Inferior parietal cortex (tissue), 1 donor: ENCODE results near the gene SFI1.
"Not testable (repeated sequence)": the region's sequence is repeated elsewhere in the genome, so short reads cannot be mapped to it uniquely, and the experiment has no call there.

Source experiments
- DNase-seq: peaks from one replicate; pipeline ENCODE4 v3.0.0-alpha.2; 2016; ENCODE audit errors: extremely low spot score

The SFI1 gene

DNA sequence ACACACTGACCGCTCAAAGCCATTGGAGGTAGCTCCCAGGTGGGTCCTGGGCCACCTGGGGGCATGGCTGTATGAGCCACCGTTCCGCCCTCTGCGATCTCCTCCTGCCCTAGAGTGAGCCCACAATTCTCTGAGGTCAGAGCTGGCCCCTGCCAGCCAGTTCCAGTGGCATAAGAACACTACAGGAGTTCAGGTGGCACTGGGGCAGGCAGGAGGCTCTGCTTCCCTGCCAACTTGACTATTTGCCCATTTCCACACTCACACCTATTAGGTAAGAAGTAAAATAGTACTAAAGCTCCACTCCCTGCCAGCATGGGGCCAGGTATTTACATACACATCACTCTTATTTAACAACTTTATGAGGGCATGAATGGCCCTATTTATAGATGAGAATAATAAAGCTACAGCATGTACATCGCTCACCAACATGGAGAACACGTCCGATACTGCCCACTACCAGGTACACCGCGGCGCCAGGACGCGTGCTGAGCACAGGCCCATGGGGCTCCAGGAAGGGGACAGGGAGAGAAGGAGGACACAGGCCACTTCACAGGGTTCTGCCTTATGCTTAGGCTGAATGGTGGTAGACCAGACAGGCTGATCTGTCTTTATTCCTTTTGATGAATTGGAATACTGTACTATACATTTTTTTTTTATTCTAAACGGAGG is 139.4 kb downstream of the SFI1 start:
- no peak for DNase-seq

DNA sequence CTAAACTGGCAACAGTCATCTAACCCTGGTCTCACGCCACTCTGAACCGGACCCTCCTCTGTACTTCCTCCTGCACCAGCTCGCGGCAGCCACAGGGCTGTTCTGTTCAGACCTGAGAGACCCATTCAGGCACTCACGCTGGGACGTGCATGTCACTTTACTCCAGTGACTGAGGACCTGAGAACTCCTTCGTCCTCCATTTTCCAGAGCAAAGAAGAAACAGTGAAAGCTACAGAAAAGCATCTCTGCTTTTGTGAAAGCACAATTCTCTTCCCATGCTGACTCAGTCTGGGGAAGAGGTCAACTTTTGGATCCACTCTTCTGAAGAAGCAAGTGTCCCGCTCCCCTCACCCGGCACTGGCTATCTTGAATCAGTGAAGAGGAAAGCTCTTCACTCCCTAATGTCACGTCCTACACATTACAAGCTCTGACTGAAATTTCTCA is 141.1 kb downstream of the SFI1 start:
- no peak for DNase-seq

DNA sequence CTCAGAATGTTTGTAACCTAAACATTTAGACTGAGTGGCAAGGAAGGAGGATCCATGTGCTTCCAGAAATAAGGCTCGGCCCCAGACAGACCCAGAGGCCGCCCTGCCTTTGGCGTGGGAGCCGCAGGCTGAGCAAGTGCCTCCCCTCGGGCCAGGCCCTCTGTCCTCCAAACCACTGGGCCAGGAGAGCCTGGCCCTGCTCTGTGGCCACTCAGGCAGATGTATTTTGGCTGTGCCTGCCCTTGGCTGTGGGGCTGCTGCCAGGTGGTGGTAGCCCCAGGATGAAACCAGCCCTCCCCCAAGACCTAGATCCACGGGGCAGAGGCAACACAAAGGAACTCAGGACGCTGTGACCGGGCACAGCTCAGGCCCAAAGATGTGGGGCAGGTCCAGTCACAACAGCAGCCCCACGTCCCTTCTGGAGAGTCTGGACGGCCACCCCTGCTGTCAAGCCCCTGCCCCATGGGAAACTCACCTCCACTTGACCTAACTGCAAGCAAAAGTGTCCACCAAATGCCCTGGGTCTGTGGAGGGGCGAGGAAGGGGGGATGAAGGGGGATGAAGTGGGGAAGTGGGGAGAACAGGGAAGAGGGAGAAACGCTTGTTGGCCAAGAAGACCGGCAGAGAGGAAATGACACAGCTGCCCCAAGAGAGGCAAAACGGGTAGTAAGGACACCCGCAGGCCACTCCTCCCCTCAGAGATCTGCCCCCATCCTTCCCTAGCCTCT is 141.7 kb downstream of the SFI1 start:
- DNase-seq: no peak

DNA sequence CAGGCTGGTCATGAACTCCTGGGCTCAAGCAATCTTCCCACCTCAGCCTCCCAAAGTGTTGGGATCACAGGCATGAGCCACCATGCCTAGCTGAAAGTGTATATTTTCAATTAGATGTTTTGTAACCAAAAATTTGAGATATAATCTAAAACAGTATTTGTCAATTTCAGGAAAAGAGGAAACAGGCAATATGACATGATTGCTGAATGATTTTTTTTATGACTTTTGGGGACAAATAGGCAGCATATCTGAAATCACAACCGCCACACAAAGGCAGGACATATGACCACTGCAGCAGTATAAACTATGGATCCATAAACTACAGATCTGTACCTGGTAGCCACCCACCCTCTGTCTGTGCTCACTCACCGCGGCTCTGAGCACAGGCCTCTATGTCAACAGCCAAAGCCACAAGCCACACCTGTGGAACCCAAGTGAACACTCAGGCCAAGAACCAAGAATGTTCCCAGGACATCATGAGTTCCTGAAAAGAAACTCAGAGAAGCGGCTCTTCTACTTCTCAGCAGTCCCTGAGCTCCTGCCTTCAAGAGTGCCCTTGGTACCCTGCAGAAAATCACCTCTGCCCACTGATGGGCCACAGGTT is 143.2 kb downstream of the SFI1 start:
- DNase-seq: no peak

DNA sequence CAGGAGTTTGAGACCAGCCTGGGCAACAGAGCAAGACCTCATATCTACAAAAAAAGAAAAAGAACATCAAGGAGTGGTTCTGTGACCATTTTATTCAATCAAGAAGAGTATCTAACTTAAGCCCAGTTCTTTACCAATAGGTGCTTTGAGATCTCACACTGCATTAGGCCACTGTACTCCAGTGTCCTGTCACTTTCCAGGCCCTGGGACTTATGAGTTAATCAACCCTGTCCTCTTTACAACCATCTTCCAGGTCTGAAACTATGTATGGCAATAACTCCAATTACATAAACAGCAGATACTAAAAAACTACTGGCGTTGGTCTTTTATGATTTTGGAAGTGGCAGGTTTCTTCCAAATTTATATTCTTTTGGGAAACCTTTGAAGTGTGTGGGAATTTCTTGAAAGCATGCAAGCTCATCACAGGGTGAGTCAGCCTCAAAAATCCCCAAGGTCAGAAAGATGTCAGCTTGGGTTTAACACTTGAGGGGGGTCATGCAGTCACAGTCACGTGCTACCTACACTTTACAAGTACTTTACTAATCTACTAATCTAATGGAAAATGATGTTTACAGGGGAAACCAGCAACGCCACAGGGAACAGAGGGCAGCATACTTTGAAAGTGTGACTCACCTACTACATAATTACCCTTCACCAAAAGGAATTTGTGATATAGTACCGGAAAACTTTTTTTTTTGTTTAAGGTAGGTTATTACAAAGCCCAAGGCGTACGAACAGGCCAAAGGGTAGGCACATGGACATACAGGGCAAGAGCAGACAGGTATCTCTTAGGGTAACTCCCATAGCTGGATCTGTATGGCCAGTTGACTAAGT is 150.1 kb downstream of the SFI1 start:
- no peak for DNase-seq

DNA sequence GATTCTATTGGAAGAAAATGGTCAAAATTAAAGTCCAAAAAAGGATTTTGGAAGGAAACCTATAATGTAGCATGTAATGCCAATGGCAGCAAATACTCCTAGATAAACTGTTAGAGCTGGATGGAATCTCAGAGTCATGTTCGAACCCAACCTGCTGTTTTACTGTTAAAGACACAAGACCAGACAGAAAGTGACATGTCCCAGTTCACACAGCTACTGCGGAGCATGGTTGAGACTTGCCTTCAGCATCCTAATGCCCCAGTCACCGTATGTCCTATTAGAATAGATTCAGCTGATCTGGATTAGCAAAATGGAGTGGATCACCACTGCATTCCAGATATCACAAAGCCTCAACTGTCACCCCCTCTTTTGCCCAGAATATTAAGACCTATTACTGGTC is 150.7 kb downstream of the SFI1 start:
- no peak for DNase-seq

DNA sequence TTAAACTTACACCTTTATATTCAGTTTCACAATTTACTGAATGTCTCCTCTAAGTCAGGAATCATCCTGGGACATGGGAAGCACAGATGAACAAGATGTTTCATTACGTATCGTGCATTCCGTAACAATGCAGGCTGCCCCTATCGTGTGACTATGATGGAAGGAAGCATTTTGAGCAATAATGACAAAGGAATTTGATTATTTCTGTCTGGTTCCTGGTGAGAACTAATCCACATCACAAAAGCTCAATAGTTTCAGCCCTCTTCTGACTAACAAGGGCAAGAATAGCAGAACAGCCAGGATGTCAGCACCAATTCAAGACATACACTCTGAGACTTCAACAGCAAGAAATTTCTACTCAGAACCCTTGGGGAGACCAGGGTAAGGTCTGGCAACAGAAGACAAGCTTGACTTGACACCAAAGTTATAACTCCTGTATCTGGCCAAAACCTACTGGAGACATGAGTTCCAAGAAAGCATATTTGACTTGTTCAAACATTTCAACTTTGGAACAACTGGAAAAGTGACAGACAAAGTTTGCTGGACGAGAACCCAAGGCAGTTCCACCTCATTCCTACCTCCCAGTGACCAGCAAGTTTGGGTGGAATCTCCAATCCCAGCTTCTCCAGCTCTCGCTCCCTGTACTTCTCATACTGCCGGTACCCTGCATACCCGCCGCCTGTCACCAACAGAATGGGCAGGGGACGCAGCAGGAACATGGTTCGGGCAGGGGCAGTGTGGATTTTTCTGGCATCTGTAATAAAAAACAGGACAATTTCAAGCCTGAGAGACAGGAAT is 151.4 kb downstream of the SFI1 start:
- DNase-seq: no peak

DNA sequence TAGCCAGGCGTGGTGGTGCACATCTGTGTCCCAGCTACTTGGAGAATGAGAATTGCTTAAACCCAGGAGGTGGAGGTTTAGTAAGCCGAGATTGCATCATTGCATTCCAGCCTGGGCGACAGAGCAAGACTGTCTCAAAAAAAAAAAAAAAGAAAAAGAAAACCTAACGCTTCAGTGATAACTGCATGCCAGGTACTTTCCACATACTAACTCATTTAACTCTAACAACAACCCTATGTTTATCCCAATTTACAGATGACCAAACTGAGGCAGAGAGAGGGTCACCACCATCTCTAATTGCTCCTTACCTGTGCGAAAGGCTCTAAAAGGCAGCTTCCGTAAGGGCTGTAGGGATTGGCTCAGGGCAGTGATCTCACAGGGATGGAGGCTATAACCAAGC is 154.1 kb downstream of the SFI1 start:
- no peak for DNase-seq

DNA sequence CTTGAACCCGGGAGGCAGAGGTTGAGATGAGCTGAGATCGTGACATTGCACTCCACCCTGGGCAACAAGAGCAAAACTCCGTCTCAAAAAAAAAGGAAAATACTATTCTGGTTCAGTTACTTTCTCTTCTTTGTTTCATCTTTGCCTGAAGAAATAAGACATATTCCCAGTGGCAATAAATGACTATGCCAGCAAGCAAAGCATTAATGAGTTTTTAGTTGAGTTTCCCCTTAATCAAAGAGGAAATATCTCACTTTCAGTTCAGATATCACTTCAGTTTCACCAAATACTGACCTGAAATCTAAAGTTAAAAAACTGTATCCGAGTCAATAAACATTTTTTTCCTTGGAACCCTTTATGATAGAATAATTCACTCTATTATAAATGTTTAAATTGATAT is 155.3 kb downstream of the SFI1 start:
- no peak for DNase-seq

DNA sequence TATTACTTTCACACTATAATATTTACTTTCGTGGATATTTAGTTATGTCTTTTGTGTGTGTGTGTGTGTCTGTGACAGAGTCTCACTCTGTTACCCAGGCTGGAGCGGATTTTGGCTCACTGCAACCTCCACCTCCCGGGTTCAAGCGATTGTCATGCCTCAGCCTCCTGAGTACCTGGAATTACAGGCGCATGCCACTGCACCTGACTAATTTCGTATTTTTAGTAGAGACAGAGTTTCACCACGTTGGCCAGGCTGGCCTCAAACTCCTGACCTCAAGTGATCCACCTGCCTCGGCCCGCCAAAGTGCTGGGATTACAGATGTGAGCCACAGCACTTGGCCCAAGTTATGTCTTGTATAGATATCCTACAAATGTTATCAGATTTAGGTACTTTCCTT is 155.8 kb downstream of the SFI1 start:
- no peak for DNase-seq

DNA sequence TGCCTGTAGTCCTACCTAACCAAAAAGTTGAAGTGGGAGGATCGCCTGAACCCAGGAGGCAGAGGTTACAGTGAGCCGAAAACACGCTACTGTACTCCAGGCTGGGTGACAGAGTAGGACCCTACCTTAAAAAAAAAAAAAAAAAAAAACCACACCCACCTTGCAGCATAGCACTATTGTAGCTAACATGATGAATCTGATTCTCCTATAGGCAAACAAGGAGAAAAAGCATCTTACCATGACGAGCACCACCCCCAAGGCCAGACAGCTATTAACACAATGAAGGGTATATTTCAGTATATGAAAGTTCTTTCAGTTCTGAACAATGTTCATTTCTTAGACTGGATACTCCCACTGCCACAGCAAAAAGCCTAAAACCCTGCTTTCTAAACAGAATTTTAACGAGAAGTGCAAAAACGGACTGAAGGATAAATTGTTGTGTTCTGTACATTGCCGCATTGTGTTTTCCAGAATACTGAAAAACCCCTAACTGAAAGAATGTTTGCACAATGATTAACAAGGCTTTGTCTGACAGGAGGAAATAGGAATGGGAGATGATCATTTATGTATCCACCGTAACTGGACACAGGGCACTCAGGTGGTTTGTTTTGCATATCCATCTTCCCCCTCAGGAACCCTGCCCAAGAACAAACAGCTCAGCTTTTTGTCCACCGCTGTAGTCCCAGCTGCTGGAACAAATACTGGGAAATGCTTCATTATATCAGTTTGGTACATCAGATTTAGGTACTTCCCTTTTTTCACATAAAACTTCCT is 156.8 kb downstream of the SFI1 start:
- DNase-seq: no peak

DNA sequence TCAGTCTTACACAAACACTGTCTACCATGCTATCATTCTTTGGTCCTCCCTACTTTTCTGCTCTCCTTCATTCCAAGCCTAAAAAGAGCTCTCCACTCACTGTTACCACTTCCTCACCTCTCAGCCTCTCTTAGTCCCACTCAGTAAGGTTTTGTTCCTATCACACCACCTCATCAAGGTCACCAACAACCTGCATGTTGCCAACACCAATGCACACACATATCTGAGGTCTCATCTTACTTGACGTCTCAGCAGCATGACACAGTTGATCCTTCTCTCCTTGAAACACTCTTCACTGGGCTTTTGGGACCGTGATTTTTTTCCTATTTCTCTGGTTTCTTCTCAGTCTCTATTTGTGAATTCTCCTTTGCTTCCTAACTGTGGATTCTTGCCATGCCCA is 157.6 kb downstream of the SFI1 start:
- DNase-seq: no peak

DNA sequence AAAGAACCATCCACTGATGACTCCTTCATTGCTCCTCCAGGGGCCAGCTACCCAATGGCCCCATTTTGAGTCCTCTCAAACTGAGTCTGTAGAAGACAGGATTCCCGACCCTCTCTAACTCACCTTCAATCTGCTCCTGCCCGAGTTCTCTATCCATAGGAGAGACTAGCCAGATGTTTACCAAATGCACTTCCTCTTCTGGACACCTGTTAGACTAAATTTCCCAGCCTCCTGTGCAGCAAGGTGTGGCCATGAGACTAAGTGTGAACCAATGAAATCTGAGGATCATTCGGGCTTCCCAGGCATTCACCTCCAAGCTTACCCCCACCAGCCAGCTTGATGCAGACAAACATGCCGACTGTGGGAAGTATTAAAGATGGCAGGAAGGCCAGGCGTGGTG is 158.1 kb downstream of the SFI1 start:
- no peak for DNase-seq

DNA sequence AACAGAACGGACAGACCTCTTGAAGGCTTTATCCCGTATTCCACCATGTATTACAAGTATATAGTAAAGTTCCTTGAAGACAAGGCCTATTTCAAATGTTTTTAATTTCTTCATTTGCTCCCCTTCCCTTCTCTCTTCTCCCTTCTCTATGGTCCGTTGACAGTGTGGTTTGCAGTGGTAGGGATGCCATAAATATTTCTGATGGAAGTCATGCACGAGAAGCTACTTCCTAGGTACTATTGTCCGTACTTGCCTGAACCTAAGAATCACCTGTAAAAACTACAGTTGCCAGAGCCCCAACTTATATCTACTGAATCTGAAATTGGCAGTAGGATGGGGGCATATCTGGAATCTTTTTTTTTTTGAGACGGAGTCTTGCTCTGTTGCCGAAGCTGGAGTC is 162.9 kb downstream of the SFI1 start:
- DNase-seq: no peak

DNA sequence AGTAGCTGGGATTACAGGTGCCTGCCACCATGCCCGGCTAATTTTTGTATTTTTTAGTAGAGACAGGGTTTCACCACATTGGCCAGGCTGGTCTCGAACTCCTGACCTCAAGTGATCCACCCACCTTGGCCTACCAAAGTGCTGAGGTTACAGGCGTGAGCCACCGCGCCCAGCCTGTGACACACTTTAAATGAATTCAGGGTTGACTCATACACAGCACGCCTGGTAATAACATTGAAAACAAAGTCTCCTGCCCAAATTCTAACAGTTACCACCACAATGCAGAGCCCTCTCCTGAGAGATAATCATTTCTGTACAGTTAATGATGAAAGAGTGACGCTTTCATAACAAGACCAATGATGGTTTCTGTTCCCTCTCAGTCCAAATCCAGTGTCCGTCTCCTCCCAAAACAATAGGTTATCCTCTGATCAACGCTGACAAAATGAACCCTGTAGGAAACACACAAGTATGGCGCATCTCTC is 164.6 kb downstream of the SFI1 start:
- DNase-seq: not testable (repeated sequence)

DNA sequence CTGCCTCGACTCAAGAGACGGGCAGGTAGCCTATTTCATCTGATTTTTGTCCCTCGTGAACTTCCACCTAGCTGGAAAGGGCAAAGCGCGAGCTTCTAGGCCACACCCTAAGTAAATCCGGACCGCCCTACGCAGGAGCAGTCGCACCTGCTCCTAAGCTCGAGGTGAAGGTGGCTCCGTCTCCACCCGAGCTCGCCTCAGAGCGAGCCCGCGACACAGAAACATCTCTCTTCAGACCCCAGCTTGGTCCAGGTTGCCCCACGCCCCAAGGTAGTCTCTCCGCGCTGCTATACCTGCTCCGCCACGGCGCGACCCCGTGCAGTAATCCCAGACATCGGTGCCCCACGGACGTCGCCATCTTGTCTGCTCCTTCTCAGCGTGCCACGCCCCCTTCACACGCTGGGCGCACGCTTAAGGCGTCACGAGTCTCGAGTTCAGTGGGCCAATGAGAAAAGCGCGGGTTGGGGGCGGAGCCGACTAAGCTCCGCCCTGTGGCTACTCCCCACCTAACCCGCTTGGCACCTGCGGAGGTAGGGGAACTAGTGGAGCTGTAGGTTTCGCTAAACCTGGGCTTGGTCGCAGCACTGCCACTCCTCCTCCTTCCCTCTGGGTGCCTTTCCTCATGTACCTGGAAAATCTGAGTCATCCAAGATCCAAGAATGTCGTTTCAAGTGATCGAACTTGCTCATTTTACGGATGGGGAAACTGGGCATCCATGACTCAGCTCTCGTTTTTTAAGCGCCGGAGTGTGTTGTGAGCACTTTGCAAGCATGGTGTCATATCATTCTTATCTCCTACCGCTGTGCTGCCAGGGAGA is 165.7 kb downstream of the SFI1 start, which contains the start of gene PISD:
Gene PISD (minus strand): TSS at position 365 of the 817 bp plus-strand sequence. CDS start 7 bp downstream, at position 358.
- peak; percentile 97 for DNase-seq

DNA sequence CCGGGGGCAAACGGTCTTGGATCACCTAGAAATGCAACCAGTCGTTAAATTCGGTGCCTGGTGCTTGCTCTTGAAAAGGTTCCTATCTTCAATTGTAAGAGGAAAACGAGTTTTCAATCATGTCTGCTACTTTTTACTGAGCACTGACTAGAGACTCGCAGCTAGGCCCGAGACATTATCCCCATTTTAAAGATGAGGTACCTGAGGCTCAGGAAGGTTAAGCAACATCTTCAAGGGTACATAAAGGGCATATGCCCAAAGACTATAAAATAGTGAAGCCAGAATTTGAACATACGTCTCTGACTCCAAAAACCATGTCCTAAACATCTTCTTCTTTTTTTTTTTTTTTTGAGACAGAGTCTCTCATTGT is 166.3 kb downstream of the SFI1 start:
- no peak for DNase-seq
